ENCODE measurements around the gene HOXD10.

Gene HOXD10

DNA sequence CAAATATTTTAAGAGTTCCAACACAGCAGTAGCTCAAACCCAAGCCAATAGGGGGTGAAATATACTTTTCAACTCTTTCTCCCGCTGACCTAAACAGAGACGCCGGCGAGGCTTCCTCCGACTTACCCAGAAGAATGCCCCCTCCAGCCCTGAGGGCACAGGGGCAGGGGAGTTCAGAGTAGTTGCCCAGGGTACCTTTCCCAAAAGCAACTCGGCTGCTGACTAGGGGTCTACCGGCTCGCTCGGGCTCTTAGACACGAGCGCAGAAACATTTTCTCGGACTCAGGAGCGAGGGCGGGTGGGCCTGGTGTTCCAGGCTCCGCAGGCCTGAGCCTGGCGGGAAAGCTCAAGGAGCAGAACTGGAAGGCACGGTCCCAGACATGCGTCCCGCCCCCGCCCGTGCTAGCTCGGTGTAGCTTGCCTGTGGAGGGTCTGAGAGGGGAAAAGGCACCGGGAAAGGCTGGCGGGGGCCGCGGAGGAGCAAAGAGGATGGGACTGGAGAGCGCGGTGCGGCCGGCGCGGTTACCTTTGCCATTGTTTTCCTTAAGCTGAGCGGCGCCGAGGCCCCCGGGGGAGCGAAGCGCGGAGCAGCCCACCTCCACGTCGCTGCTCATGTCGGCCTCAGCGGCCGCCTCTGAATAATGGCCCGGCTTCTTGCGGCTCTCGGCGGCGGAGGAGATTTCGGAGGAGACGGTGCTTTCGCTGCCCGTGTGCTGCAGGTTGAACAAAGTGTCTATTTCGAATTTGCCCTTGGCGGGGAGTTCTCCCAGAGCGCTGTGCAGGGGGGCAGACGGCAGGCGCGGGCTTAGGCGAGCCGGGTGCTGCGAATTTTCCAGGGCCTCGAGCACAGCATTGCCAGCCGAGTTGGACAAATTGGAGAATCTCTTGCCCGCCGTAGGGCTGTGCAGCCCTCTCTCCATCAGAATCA is 33.5 kb upstream of the HOXD10 start:
- no peak for DNase-seq (ENCODE audit: low read depth in 2 of 2)

GRCh38 chr2:176083796-176084261 is 32.7 kb upstream of the HOXD10 start, which contains the start of gene EVX2:
TSS of gene EVX2 (minus strand) at chr2:176083962. CDS start at chr2:176083776, 186 bp downstream.
- no peak for DNase-seq (ENCODE audit: low read depth in 2 of 2)

- DNase-seq (ENCODE audit: low read depth in 2 of 2): no peak
Measured at GRCh38 chr2:176084611-176085119, 31.9 kb upstream of the HOXD10 start.

DNA sequence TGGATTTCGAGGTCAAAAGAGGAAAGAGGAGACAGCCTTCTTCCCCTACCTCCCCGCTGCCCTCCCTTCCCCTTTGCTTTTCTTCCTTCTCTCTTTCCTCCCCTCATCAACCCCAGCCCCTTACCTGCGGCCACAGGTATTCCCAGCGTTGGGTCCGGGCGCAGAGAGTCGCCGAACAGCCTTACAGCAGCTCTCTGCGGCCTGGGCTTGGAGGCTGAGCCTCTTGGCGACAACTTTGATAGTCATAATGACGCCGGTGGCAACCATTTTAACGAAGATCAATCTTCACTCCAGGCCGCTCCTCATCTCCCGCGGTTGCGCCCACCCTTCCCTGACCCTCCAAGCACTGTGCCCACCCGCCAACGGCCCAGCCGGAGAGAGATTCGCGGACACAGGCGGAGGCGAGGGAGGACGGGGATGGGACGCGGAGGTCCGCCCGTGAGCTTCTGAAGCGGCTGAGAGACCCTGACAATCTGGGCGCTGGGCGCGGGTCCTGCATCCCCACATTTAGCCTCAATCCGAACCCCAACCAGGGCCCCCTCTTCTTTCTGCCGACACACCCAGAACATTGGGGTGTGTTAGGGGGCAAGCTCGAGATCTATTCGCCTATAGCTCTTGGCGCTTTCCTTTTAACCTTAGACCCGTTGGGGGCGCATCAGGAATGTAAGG is 31.3 kb upstream of the HOXD10 start:
- DNase-seq (ENCODE audit: low read depth in 2 of 2): no peak

GRCh38 chr2:176085861-176086771 is 30.5 kb upstream of the HOXD10 start:
- no peak for DNase-seq (ENCODE audit: low read depth in 2 of 2)

- no peak for DNase-seq (ENCODE audit: low read depth in 2 of 2)
Measured at GRCh38 chr2:176087330-176088047, 29.1 kb upstream of the HOXD10 start.

DNA sequence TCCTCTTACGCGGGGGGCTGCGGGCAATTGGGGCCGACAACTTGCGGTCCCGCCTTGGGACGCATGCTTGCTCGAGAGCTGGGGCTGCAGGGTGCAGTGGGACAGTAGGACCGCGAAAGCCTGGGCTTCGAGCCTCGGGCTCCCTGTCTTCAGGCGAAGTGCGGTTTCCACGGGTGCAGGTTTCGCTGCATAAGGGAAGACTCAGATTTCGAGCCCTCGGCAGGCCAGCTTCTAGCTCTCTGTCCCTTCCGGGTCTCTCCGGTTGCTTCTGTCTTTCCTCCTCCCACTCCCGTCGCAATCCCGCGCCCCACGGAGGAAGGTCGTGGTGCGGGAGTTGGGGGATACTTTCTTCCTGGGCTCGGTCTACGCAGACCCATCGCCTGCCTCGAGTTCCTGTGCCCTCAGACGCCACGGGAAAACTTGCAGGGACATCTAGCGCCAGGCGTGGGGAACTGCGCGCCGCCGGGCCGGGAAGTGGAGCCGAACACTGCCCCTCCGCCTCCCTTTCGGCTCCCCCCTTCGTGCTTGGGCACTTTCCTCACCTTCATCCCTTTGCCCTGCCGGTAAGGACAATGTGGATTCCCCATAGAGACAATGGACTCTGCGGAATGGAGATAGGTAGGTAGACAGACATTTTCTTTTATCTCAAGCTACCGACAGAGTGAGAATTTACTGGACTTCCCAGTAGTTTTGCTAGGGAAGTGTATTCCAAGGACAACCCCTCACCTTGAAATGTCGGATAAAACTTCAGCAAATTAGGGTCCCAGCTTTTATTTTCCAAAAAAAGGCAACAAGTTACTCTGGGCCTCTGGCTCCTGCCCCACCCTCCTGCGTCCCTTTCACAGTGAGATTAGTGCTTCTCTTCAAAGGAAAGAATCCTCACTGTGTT is 28.3 kb upstream of the HOXD10 start:
- no peak for DNase-seq (ENCODE audit: low read depth in 2 of 2)

DNA sequence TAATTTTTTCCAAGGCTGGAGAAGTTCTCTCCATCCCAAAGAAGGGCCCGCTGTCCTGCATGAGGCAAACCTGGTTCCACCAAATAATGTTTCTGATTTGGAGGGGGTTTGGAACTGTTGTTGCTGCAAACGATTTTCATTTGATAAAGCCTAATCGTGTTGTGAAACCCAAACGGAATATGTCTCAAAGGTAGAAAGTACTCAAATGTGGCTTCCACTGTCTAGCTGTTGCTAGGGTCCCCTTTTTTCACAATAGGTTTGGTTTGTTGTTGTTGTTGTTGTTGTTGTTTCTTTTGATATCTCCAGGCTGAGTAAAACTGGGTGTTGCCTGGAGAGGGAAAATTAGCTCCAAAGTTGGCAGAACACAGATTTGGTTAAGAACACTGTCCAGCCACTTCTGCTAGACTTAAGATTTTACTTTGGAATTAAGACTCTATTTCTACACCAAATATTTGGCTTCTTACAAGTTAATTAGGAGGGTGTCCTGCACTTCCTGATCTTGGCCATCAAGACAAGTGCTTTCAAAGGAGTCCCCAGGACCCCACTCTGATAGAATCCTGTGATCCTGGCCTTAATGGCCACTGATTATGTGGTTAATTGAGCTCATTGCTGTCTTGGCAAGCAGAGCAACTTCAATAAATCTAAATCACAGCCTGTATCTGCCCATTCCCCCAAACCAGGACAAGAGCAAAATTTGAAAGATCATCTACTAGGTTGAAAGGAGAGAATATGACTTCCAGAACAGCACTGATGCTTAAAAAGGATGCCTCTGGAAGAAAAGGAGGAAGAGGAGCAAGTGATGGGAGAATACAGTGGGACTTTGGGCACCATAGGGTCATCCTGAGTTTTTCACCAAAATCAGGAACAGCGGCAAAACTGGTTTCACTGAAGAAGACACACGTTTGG is 27.4 kb upstream of the HOXD10 start:
- no peak for DNase-seq (ENCODE audit: low read depth in 2 of 2)

- DNase-seq (ENCODE audit: low read depth in 2 of 2): no peak
Measured at GRCh38 chr2:176089843-176090395, 26.7 kb upstream of the HOXD10 start.

GRCh38 chr2:176090862-176091261 is 25.7 kb upstream of the HOXD10 start:
- no peak for DNase-seq (ENCODE audit: low read depth in 2 of 2)

DNA sequence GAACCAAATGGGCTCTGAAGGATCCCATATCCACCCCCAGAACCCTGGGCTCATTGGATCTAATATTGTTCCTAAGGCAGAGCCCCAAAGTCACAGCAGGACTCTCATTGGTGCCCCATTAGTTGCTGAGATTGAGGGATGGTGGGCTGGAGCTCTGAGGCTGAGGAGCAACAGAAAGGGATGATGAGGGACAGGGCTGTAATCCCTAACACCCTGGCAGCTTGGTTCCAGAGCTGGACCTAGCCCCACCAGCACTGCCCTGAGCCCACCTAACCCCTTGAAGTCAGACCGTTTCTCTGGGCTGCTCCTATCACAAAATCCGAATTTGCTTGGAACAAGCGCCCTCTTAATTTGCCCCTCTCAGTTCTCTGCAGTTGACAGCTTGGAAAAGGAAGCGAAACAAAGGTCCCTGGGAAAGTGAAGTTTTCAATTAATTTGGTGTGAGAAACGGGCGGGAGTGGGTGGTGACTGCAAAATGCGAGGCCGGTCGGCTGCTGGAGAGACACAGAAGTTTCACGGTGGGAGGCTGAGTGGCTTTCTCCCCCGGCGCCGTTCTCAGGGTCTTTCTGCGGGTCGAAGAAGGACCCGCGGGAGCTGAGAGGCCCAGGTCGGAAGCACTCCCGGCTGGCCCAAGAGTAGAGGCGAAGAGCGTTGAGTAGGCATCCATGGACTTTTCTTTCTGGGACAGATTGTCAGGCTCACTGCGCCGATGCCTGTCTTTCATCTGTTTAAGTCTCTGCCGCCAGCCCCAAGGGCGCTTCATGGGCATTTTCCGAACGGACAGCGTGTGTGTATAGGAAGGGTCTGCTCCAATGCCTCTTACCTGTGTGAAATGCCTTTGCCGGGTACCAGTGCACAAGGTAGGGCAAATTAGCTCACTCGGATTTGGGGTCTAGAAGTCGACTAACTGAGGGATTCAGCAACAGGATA is 25.0 kb upstream of the HOXD10 start:
- no peak for DNase-seq (ENCODE audit: low read depth in 2 of 2)

GRCh38 chr2:176092270-176093144 is 24.1 kb upstream of the HOXD10 start, which contains the start of gene HOXD13:
TSS of gene HOXD13 (plus strand) at chr2:176092721. CDS start at chr2:176092891, 170 bp downstream.
- no peak for DNase-seq (ENCODE audit: low read depth in 2 of 2)

GRCh38 chr2:176093145-176093897 is 23.3 kb upstream of the HOXD10 start:
- no peak for DNase-seq (ENCODE audit: low read depth in 2 of 2)

GRCh38 chr2:176093898-176094249 is 22.7 kb upstream of the HOXD10 start:
- DNase-seq (ENCODE audit: low read depth in 2 of 2): no peak

DNA sequence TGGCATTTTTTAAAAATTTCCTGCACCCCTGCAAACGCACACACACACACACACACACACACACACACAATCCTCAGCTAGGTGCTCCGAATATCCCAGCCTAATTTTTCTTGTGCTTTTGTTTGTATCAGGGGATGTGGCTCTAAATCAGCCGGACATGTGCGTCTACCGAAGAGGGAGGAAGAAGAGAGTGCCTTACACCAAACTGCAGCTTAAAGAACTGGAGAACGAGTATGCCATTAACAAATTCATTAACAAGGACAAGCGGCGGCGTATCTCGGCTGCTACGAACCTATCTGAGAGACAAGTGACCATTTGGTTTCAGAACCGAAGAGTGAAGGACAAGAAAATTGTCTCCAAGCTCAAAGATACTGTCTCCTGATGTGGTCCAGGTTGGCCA is 22.2 kb upstream of the HOXD10 start:
- no peak for DNase-seq (ENCODE audit: low read depth in 2 of 2)

GRCh38 chr2:176095421-176095820 is 21.2 kb upstream of the HOXD10 start:
- DNase-seq (ENCODE audit: low read depth in 2 of 2): no peak
